Keratinocyte (primary cell): ENCODE data around the gene CAST.

Experiments
- EZH2 ChIP-seq: IDR thresholded peaks from one replicate; pipeline ENCODE4 v1.6.1; 2012; ENCODE audit warnings: inconsistent platforms, mild to moderate bottlenecking, low read length, moderate library complexity
- TF ChIP-seq, protein P1 (sequence below), 3 experiments: IDR thresholded peaks in 1 of 3; conservative IDR thresholded peaks in 1 of 3; optimal IDR thresholded peaks in 1 of 3; 2 replicates in 2 of 3; 3 replicates in 1 of 3; pipeline versions ENCODE3 to v1.5.1; 2011; ENCODE audit warnings: low read length in 3 of 3, mild to moderate bottlenecking in 3 of 3, moderate library complexity in 2 of 3, control low read depth in 1 of 3, inconsistent platforms in 1 of 3; ENCODE audit not compliant: insufficient read depth in 2 of 3; ENCODE audit errors: extremely low read depth in 1 of 3

GRCh38 chr5:96771395-96771794 lies 109.2 kb downstream of the CAST start:
- TF ChIP-seq, protein P1, sequence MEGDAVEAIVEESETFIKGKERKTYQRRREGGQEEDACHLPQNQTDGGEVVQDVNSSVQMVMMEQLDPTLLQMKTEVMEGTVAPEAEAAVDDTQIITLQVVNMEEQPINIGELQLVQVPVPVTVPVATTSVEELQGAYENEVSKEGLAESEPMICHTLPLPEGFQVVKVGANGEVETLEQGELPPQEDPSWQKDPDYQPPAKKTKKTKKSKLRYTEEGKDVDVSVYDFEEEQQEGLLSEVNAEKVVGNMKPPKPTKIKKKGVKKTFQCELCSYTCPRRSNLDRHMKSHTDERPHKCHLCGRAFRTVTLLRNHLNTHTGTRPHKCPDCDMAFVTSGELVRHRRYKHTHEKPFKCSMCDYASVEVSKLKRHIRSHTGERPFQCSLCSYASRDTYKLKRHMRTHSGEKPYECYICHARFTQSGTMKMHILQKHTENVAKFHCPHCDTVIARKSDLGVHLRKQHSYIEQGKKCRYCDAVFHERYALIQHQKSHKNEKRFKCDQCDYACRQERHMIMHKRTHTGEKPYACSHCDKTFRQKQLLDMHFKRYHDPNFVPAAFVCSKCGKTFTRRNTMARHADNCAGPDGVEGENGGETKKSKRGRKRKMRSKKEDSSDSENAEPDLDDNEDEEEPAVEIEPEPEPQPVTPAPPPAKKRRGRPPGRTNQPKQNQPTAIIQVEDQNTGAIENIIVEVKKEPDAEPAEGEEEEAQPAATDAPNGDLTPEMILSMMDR (optimal IDR thresholded peaks at IDR 0.05 in 1 of 3, IDR thresholded peaks at IDR 0.05 in 1 of 3, conservative IDR thresholded peaks at IDR 0.05 in 1 of 3; ENCODE audit: extremely low read depth in 1 of 3, insufficient read depth in 2 of 3, low read length in 3 of 3): no peak
- no peak for TF ChIP-seq EZH2
